GM19467 (cell line): ENCODE results near the gene TAPBPL.
"Not testable (repeated sequence)": the region's sequence is repeated elsewhere in the genome, so short reads cannot be mapped to it uniquely, and the experiment has no call there.

Source experiments
- ATAC-seq: cut with Tn5 transposase; IDR thresholded peaks from one replicate; pipeline ENCODE4 v1.9.1; 2021; ENCODE audit warnings: mild to moderate bottlenecking, moderate library complexity; ENCODE audit not compliant: unreplicated experiment

Gene TAPBPL

GRCh38 chr12:6462234-6462995 lies 10.6 kb downstream of the TAPBPL start:
- ATAC-seq, result no peak

- no peak for ATAC-seq
These were observed 11.4 kb downstream of the TAPBPL start for GRCh38 chr12:6463216-6463615.

GRCh38 chr12:6463858-6464257 lies 12.0 kb downstream of the TAPBPL start:
- ATAC-seq, result no peak

- no peak for ATAC-seq
These were observed 12.7 kb downstream of the TAPBPL start for GRCh38 chr12:6464531-6464930.

- no peak for ATAC-seq
These were observed 13.8 kb downstream of the TAPBPL start for GRCh38 chr12:6465467-6466183.

GRCh38 chr12:6466184-6466573 lies 14.3 kb downstream of the TAPBPL start:
- ATAC-seq, result no peak

GRCh38 chr12:6466751-6467150 lies 14.9 kb downstream of the TAPBPL start:
- not testable (repeated sequence) for ATAC-seq

- not testable (repeated sequence) for ATAC-seq
These were observed 15.9 kb downstream of the TAPBPL start for GRCh38 chr12:6467571-6468282.

- ATAC-seq, result no peak
These were observed 16.4 kb downstream of the TAPBPL start for GRCh38 chr12:6468283-6468575.

- no peak for ATAC-seq
These were observed 17.2 kb downstream of the TAPBPL start for GRCh38 chr12:6469092-6469491.

GRCh38 chr12:6469609-6470374 lies 17.9 kb downstream of the TAPBPL start:
- ATAC-seq, result no peak

GRCh38 chr12:6470375-6471163 lies 18.7 kb downstream of the TAPBPL start, which contains the start of gene VAMP1:
TSS of gene VAMP1 (minus strand) at chr12:6470677. CDS start at chr12:6470531, 146 bp downstream.
- peak; percentile 77 for ATAC-seq

GRCh38 chr12:6471989-6472360 lies 20.1 kb downstream of the TAPBPL start:
- ATAC-seq, result no peak

GRCh38 chr12:6472491-6472890 lies 20.6 kb downstream of the TAPBPL start:
- ATAC-seq, result no peak

- not testable (repeated sequence) for ATAC-seq
These were observed 23.6 kb downstream of the TAPBPL start for GRCh38 chr12:6475233-6475975.

GRCh38 chr12:6476489-6476888 lies 24.6 kb downstream of the TAPBPL start:
- no peak for ATAC-seq

- ATAC-seq, result not testable (repeated sequence)
These were observed 25.9 kb downstream of the TAPBPL start for GRCh38 chr12:6477601-6478377.

- ATAC-seq, result no peak
These were observed 26.6 kb downstream of the TAPBPL start for GRCh38 chr12:6478416-6478815.

GRCh38 chr12:6488240-6488639 lies 36.4 kb downstream of the TAPBPL start:
- no peak for ATAC-seq
